HG02588 (cell line): Measurements from ENCODE around the gene POLR3F.
"Not testable (repeated sequence)": the region's sequence is repeated elsewhere in the genome, so short reads cannot be mapped to it uniquely, and the experiment has no call there.

ENCODE experiments used
- ATAC-seq: cut with Tn5 transposase; IDR thresholded peaks from one replicate; pipeline ENCODE4 v1.9.1; 2021; ENCODE audit warnings: mild to moderate bottlenecking, moderate library complexity; ENCODE audit not compliant: unreplicated experiment

POLR3F gene

GRCh38 chr20:18504479-18505060, 37.4 kb downstream of the POLR3F start:
- ATAC-seq = no peak

GRCh38 chr20:18506744-18507143, 39.6 kb downstream of the POLR3F start:
- no peak for ATAC-seq

- peak; percentile 97 for ATAC-seq
Observed at GRCh38 chr20:18507218-18508191, 40.3 kb downstream of the POLR3F start, which contains the start of gene SEC23B. Gene SEC23B (plus strand): TSS chr20:18507940. CDS start chr20:18510836, 2,896 bp downstream.

- no peak for ATAC-seq
Observed at GRCh38 chr20:18511571-18511970, 44.4 kb downstream of the POLR3F start.

GRCh38 chr20:18513208-18513607, 46.0 kb downstream of the POLR3F start:
- ATAC-seq = no peak

- no peak for ATAC-seq
Observed at GRCh38 chr20:18514127-18514526, 46.9 kb downstream of the POLR3F start.

- no peak for ATAC-seq
Observed at GRCh38 chr20:18515973-18516372, 48.8 kb downstream of the POLR3F start.

- not testable (repeated sequence) for ATAC-seq
Observed at GRCh38 chr20:18522066-18522465, 54.9 kb downstream of the POLR3F start.

- ATAC-seq = no peak
Observed at GRCh38 chr20:18523066-18523465, 55.9 kb downstream of the POLR3F start.

- no peak for ATAC-seq
Observed at GRCh38 chr20:18524646-18525045, 57.5 kb downstream of the POLR3F start.

- ATAC-seq = not testable (repeated sequence)
Observed at GRCh38 chr20:18526761-18527160, 59.6 kb downstream of the POLR3F start.

- ATAC-seq = no peak
Observed at GRCh38 chr20:18527339-18527738, 60.1 kb downstream of the POLR3F start.

GRCh38 chr20:18527836-18528235, 60.6 kb downstream of the POLR3F start:
- ATAC-seq = no peak

GRCh38 chr20:18529041-18529440, 61.9 kb downstream of the POLR3F start:
- ATAC-seq = no peak

GRCh38 chr20:18532626-18533025, 65.4 kb downstream of the POLR3F start:
- ATAC-seq = no peak

GRCh38 chr20:18533491-18533890, 66.3 kb downstream of the POLR3F start:
- ATAC-seq = no peak

- no peak for ATAC-seq
Observed at GRCh38 chr20:18533978-18534644, 66.9 kb downstream of the POLR3F start.
